ENCODE results near the gene ADAMTS3. TPM values are rescaled to one million over a fixed set of nuclear protein-coding genes. Genes with fewer than 3 reads are reported as not detected.

ADAMTS3 gene
- polyA plus RNA-seq, 1 donor from 2014 or later: 0.20 TPM

GRCh38 chr4:72527038-72527646, 41.9 kb downstream of the ADAMTS3 start:
- H4K20me1 ChIP-seq (ENCODE audit: insufficient read depth): no peaks in the 10 kb centered on the region
- no peaks in the 10 kb centered on the region for H3K36me3 ChIP-seq (ENCODE audit: insufficient read depth, low read length)
- H3K9ac ChIP-seq (ENCODE audit: low read length): no peak overlapping the region
- H3K27ac ChIP-seq (ENCODE audit: low read length): no peak overlapping the region
- TF ChIP-seq CTCF (IDR thresholded peaks at IDR 0.05; ENCODE audit: poor library complexity, severe bottlenecking) (no peak), MXI1 (conservative IDR thresholded peaks at IDR 0.05; ENCODE audit: poor library complexity, severe bottlenecking) (no peak), EZH2 (IDR thresholded peaks at IDR 0.05; ENCODE audit: borderline replicate concordance, insufficient read depth, low read length, poor library complexity, severe bottlenecking) (no peak), POLR2AphosphoS5 (IDR thresholded peaks at IDR 0.05) (no peak), RAD21 (conservative IDR thresholded peaks at IDR 0.05) (no peak), SMC3 (conservative IDR thresholded peaks at IDR 0.05; ENCODE audit: poor library complexity) (no peak), TAF1 (IDR thresholded peaks at IDR 0.05; ENCODE audit: low read depth) (no peak), EP300 (conservative IDR thresholded peaks at IDR 0.05; ENCODE audit: poor library complexity, severe bottlenecking) (no peak), REST (IDR thresholded peaks at IDR 0.05; ENCODE audit: borderline replicate concordance) (no peak)
- H3K27me3 ChIP-seq (ENCODE audit: insufficient read depth, low read depth, low read length): no peaks in the 10 kb centered on the region
- H3K9me2 ChIP-seq (ENCODE audit: insufficient read depth, low read length): no peaks in the 10 kb centered on the region
- H3K9me3 ChIP-seq (ENCODE audit: low read length): no peaks in the 10 kb centered on the region
- H3K79me2 ChIP-seq (replicated peaks; ENCODE audit: insufficient read depth, low read length): no peaks in the 10 kb centered on the region
- no peak overlapping the region for H3K4me2 ChIP-seq (ENCODE audit: low read length)
- H3F3A ChIP-seq (ENCODE audit: insufficient read depth, low read length, poor library complexity, severe bottlenecking): no peaks in the 10 kb centered on the region
- H3K4me3 ChIP-seq (ENCODE audit: low read length): no peak overlapping the region
- no peak overlapping the region for H2AFZ ChIP-seq (ENCODE audit: low read depth, low read length)

GRCh38 chr4:72525938-72526337, 43.1 kb downstream of the ADAMTS3 start:
- Histone ChIP-seq H3K27me3 (ENCODE audit: insufficient read depth, low read depth, low read length) (no peaks in the 10 kb centered on the region), H3K79me2 (replicated peaks; ENCODE audit: insufficient read depth, low read length) (no peaks in the 10 kb centered on the region), H3K4me3 (ENCODE audit: low read length) (no peak overlapping the region), H2AFZ (ENCODE audit: low read depth, low read length) (no peak overlapping the region), H3K4me2 (ENCODE audit: low read length) (no peak overlapping the region), H3K27ac (ENCODE audit: low read length) (no peak overlapping the region), H3F3A (ENCODE audit: insufficient read depth, low read length, poor library complexity, severe bottlenecking) (no peaks in the 10 kb centered on the region), H4K20me1 (ENCODE audit: insufficient read depth) (no peaks in the 10 kb centered on the region), H3K9ac (ENCODE audit: low read length) (no peak overlapping the region), H3K9me3 (ENCODE audit: low read length) (no peaks in the 10 kb centered on the region), H3K36me3 (ENCODE audit: insufficient read depth, low read length) (no peaks in the 10 kb centered on the region), H3K9me2 (ENCODE audit: insufficient read depth, low read length) (no peaks in the 10 kb centered on the region)
- TF ChIP-seq EZH2 (IDR thresholded peaks at IDR 0.05; ENCODE audit: borderline replicate concordance, insufficient read depth, low read length, poor library complexity, severe bottlenecking): no peak
